ENCODE results near the gene PMIS2.

PMIS2 gene

DNA sequence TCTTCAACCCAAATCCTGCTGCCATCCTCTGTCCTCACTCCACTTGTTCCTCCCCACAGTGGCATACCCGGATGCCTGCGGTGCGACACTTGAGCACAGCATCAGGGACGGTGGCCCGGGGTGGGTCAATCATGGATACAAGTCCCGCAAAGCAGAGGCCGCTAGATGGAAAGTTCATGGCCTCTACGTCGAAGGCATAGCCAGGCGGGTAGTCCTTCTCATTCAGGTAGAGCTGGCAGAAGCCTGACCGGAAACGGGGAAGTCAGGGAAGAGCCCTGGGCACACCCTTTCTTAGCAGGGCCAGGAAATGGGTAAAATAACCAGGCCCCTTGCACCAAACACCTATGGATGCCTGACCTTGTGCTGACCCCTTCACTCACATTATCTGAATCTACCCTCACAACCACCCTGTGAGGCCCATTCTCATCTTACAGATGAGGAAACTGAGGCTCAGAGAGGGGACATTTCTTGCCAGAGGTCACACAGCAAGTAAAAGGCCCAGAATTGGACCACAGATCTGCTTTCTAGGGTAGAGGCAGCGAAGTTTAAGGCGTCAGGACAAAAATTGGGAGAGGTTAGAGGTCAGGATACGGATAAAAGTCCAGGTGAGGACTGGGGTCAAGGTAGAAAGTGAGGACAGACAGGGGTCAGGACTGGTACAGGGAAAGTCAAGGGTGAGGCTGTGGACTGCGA lies 29.0 kb upstream of the PMIS2 start:
- no peak for DNase-seq (ENCODE audit: low read depth)

DNA sequence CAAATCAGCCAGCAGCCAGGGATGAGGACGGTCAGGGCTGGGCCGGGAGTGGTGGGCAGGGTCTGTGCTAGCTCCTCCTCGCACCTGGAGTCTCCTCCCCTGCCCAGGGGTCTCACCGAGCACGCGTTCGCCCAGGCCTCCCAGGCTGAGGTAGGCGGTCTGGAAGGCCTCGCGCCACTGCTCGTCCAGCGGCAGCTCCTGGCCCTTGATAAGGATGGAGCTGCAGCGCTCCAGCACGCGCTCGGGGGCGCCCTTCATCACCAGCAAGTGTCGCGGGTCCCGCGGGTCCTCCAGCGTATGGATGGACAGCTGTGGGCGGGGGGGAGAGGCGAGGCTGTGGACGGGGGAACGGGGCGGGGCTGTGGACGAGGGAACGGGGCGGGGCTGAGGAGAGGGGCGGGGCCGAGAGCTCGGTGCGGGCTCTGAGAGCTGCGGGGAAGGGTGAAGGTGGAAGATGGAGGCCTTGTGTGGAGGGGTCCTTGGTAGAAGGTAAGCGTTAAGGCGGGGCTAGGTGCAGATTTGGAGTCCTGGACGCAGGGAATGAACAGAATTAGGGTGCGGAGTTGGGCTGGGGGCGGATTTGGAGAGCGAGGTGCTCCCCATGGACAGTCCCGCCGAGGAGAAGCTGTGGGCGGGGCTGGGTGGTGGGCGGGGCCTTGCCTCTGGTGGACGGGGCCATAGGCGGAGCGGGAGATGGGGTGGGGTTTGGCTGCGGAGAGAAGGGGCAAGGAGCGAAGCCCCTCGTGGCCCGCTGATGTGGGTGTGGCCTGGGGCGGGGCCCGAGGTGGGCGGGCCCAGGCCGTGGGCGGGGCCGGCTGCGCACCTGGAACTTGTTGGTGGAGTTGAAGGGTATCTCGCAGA lies 28.2 kb upstream of the PMIS2 start:
- DNase-seq (ENCODE audit: low read depth) = peak; percentile 15

DNA sequence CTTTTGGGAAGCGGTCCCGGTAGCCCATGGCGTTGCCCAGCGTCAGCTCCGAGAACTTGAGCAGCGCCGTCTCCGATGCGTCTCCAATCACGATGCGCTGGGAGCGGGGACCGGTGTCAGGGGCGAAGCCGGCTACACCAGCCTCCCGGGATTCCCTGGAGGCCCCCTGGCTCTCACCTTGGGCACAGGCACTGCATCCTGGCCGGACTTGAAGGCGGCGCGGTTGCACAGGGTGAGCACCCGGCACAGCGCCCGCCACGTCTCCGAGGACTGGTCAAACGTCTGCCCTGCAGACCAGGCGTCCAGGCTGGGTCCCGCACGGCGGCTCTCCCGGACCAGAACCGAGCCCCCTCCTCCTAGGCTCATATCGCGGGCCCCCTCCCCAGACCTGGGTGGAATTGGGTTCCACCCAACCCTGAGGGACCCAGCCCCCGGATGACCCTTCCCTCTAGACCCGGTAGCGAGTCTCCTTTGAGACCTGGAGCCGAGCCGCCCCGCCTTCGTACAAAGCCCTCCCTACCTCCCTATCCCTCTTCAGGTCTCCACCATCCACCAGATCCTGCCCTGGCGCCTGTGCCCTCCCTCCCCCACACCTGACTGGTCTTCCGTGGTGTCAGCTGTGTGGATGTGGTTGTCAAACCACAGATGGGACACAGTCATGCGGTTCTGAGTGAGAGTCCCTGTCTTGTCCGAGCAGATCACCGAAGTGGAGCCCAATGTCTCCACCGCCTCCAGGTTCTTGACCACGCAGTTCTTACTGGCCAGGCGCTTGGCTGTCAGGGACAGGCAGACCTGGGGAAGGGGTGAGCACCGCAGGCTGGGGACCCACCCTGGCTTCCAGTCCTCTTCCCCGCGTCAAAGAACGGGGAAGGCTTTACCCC lies 27.3 kb upstream of the PMIS2 start:
- no peak for DNase-seq (ENCODE audit: low read depth)

DNA sequence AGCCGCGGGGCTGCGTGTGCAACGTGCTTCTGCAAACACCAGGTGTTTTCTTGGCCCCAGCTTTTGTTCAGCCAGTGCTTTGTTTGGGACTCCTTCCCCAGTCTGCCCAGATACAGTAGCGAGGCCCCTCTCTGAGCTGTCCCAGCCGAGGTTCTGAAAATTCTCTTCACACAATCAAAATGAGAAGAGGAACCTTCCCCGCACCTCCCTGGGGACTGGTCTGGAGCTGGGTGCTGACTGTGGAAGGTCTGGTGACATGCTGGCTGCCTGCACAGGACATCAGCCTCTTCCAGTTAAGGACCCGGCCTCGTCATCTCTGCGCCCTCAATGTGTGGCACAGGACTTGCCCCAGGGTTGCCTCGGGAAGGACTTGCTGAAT lies 26.7 kb upstream of the PMIS2 start:
- no peak for DNase-seq (ENCODE audit: low read depth)

DNA sequence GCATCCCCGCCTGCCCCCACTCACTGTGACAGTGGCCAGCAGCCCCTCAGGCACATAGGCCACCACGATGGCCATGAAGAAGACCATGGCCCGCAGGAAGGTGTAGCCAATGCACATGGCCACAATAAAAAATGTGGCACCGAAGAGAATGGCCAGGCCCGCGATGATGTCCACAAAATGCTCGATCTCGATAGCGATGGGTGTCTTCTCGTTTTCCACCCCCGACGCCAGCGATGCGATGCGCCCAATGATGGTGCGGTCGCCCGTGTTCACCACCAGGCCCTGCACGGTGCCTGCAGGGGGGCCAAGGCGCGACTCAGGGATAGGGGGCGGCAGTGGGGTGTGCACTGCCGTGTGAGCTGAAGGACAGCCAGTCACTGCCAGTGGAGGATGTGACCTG lies 26.2 kb upstream of the PMIS2 start:
- DNase-seq (ENCODE audit: low read depth) = no peak

DNA sequence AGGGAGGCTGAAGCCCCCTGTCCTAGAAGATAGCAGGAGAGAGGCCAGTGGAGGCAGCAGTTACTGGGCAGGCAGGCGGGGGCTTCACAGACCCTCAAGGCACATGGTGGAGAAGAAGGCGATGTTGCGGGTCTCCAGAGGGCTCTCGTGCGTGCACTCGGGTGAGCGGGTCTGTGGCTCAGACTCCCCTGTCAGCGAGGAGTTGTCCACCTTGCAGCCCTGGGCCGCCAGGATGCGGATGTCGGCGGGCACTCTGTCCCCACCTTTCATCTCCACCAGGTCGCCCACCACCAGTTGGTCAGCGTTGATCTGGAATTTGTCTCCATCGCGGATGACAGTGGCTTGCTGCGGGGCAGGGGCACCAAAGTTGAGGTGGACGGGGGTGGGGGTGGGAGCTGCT lies 25.7 kb upstream of the PMIS2 start:
- no peak for DNase-seq (ENCODE audit: low read depth)

DNA sequence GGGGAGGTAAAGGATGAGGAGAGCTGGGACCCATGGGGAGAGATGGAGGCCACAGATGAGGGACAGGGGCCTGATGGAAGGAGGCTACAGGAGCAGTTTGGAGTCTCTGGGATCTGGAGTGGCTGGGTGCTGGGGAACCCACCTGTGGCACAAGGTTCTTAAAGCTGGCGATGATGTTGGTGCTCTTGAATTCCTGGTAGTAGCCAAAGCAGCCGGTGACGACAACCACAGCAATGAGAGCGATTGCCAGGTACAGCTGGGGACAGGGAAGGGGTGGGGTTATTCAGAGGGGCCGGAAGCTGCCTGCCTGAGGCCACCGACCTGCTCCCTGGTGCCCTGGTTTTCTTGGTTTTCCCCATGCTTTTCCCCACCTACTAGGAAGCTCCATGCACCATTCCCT lies 25.3 kb upstream of the PMIS2 start:
- no peak for DNase-seq (ENCODE audit: low read depth)

DNA sequence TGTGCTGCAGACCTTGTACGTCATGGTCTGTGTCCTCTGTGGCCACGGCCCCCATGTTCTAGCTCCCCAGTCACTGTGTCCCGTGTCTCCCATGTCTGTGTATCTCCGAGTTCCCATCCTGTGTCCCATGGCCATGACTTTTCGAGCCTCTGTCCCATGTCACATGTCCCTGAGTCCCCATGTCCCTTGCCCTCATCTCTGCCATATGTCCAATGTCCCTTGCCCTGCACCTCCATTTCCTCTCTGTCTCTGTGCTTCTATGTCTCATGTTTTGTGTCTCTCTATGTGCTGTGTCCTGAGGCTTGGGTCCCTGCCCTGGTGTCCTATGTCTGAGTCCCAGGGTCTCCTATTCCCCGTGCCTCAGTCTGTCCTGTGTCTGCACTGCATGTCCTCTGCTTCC lies 24.5 kb upstream of the PMIS2 start:
- DNase-seq (ENCODE audit: low read depth) = no peak

DNA sequence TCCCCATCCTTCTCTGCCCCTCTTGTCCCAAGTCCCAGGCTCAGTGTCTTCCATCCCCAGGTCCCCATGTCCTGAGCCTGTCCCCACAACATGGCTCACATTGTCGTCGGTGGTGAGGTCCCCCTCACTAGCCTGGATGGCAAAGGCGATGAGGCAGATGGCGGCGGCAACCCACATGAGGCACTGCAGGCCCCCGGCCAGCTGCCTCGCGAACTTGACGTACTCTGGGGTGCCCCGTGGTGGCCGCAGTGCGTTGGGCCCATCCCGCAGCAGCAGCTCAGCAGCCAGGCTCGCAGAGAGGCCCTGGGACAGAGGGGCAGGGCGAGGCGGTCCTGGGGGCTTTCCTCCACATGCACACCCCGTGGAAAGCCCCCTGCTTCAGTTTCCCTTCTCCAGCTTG lies 23.6 kb upstream of the PMIS2 start:
- no peak for DNase-seq (ENCODE audit: low read depth)

DNA sequence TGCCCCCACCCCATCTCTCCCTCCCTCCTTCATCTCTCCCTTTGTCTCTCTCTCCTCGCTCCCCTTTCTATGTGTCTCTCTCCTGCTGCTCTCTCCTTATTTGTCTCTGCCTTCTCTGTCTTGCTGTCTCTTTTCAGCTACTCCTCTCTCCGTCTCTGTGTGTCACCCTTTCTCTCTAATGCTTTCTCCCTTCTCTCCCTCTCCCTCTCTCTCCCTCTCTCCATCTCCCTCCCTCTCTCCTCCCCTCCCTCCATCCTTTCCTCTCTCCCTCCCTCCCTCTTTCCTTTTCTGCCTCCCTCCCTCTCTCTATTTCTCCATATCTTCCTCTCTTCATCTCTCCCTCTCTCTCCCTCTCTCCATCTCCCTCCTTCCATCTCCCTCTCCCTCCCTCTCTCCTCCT lies 23.2 kb upstream of the PMIS2 start:
- no peak for DNase-seq (ENCODE audit: low read depth)

DNA sequence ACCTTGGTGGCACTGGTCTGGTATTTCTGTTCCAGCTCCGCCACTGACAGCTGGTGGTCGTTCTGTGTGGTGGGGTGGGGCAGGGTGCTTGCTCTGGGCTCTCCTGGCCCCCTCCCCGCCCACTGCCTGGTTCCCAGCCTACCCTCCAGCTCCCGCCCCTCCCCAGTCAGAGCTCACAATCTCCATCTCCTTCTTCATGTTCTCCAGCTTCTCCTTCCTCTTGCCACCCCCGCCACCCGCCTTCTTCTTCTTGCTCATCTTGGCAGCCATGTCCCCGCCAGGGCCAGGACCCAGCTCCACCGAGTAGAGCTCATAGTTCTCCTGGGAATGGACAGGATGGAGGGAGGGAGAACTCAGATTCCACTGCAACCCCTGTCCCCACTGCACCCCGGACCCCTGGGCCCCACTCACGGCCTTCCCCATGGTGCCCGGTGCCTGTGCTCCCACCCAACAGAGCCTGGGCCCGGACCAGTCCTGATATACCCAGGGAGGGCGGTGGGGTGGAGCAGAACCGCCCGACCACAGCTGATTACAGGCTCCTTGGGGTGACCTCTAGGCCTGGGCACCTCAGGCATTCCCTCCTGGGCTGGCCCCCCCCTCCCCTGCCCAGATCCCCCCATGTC lies 22.7 kb upstream of the PMIS2 start, which contains the start of gene ATP4A:
TSS of gene ATP4A (minus strand) at position 452 of the 623 bp plus-strand sequence. CDS start at position 423, 29 bp downstream.
- DNase-seq (ENCODE audit: low read depth) = no peak

DNA sequence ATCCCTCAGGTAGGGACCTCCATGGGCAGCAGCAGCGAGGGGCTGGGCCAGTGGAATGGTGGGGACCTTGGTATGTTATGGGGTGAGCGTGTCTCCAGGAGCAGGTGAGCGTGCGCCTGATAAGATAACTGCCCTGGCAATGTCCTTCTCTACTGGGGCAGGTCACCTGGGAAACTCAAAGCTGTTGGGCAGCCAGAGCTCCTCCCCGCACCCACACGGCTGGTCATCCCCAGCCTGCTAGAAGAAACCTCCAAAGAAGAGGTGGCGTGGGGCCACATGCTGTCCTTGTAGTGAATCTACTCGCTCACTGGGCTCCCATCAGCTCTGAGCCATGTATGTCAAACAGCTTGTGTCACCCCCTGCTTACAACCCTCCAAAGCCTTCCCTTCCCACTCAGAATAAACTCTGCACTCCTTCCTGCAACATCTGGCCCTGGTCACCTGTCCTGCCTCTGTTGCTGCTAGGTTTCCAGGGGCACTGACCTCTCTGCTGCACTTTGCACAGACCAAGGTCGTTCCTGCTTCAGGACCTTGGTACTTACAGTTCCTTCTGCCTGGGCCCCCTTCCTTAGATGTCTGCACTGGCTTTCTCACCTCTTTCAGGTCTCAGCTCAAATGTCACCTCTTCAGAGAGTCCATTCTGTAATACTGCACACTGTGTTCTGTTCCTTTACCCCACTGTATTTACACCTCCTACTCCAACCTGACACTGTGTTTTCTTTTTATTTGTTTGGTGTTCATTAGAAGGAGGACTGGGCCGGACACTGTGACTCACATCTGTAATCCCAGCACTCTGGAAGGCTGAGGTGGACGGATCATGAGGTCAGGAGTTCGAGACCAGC lies 20.7 kb upstream of the PMIS2 start:
- DNase-seq (ENCODE audit: low read depth) = no peak

DNA sequence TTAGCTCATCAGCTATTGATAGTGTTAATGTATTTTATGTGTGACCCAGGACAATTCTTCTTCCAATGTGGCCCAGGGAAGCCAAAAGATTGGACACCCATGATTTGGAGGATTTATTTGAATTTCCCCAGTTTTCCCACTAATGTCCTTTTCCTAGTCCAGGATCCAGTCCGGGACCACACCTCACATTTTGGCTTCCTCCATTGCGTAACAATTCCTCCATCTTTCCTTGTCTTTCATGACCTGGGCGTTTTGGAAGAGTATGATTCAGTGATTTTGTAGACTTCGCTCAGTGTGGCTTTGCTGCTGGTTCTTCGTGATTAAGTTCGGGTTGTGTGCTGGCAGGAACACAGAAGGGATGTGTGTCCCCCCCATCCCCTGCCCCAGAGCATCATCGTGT lies 19.2 kb upstream of the PMIS2 start:
- no peak for DNase-seq (ENCODE audit: low read depth)

DNA sequence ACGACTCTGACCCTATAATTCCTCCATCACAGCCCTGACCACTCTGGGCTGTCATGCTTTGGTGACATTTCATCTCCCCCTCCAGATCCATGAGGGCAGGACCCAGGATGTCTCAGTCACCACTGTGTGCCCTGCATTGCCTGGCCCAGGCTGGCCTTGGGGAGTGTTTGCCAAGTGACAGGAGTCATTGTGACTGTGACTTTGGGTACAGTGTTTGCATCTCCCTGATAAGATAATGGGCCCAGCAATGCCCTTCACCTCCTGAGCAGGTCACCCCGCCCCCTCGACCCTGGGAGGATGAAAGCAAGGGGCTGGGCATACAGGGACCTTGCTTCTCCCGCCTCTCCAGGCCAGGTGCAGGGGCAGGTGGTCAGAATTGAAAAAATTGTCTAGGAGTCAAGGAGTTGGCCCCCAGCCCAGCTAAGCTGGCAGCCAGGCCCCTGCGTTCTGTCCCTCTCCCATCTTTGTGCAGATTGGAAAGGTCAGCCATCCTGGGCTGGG lies 16.6 kb upstream of the PMIS2 start:
- no peak for DNase-seq (ENCODE audit: low read depth)

DNA sequence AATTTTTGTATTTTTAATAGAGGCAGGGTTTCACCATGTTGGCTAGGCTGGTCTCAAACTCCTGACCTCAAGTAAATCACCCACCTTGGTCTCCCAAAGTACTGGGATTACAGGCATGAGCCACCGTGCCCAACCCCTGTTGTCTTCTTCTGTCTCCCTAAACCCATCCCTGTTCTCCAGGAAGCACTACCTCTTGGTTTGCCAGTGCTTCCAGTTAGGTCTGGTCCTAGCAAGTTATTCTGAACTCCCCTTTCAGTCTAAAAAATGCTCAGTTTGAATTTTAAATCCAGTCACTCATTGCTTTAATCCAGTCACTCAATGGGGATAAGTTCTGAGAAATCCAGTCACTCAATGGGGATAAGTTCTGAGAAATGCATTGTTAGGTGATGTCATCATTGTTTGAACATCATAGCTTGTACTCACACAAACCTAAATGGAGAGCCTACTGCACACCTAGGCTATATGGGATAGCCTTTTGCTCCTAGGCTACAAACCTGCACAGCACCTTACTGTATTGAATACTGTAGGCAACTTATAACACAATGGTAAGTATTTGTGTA lies 14.5 kb upstream of the PMIS2 start:
- DNase-seq (ENCODE audit: low read depth) = no peak

DNA sequence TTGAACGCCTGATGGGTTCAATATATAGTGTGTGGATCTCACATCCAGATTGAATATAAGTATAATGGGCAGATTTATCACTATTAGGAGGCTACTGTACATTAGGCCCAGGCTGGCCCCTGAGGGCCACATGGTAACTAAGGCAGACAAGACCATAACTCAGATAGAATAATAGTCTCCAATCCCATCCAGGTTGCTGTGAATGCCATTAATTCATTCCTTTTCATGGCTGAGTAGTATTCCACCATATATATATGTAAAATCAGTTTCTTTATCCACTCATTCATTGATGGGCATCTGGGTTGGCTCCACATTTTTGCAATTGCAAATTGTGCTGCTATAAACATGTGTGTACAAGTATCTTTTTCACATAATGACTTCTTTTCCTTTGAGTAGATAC lies 8.1 kb upstream of the PMIS2 start:
- no peak for DNase-seq (ENCODE audit: low read depth)

DNA sequence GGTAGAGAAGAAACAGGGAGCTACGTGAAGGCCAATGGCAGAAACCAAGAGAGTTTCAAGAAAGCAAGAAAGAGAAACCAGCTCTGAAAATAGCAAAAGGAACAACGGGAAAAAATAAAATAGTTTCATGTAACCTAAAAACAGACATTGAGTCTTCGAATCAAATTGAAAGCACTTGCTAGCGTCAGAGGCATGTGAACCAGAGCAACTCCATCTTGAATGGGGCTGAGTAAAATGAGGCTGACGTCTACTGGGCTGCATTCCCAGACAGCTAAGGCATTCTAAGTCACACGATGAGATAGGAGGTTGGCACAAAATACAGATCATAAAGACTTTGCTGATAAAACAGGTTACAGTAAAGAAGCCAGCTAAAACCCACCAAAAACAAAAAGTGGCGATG lies 7.3 kb upstream of the PMIS2 start:
- no peak for DNase-seq (ENCODE audit: low read depth)

DNA sequence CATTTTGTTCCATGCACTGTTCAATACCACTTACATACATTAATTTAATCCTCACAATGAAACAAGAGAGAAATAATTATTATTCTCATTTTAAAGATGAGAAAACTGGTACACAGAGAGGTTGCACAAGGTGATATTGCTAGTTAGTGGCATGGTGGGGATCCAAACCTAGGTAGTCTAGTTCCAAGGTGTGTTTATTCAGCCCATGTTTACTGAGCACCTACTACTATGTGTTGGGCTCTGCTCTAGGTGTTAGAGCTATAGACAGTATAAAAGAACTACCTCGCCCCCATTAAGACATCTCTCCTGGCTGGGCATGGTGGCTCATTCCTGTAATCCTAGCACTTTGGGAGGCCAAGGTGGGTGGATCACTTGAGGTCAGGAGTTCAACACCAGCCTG lies 3.2 kb upstream of the PMIS2 start:
- no peak for DNase-seq (ENCODE audit: low read depth)

DNA sequence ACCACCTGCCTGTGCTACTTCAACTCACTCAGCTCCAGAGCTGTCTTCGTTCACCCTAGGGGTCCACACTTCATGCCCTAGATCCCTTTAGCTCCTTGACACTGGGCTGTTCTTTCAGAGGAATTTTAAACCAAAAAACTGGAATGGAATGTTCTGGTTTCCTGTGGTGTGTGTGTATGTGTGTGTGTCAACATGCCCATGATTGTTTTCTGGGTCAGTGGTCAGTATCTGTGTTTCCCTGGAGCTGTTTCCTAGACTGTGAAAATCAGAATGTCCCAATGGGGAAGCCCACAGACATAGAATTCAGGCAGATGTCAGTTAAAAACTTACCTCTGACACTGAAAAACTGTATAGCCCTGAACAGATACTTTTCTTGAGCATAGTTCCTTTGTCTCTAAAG lies 1.3 kb downstream of the PMIS2 start:
- no peak for DNase-seq (ENCODE audit: low read depth)

DNA sequence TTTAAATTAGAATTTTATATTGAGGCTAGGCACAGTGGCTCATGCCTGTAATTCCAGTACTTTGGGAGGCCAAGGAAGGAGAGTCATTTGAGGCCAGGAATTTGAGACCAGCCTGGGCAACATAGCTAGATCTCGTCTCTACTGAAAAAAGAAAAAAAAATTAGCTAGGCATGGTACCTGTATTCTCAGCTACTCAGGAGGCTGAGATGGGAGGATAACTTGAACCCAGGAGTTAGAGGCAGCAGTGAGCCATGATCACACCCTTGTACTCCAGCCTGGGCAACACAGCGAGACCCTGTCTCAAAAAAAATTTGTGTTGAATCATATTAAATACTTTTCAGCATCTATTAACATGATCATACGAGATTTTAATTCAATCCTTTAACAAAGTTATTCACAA lies 4.9 kb downstream of the PMIS2 start:
- DNase-seq (ENCODE audit: low read depth) = no peak

DNA sequence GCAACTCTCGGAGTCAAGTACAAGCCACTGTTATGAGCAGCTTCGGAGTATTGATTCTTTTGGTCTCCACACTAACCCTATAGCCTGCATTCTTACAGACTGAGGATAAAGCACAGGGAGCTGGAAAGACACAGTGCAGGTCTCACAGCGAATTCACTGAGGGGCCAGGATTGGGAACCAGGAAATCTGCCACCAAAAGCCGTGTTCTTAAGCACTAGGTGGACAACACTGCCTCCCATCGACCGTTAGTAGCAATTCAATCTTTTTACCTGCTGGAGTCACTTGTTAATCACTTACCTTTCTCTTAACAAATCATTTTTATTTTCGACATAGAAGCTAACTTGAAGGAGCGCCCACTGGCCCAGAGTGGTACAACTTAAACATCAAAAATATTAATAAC lies 6.3 kb downstream of the PMIS2 start:
- no peak for DNase-seq (ENCODE audit: low read depth)
